HL-60 (cell line): ENCODE results near the gene NHLRC2.

Experiments used
- DNase-seq, 2 experiments: peaks; one replicate each; pipeline ENCODE4 v3.0.0-alpha.2; 2010 to 2020; ENCODE audit warnings: low read depth in 1 of 2, low spot score in 1 of 2
- H3K27ac ChIP-seq: fragments of 250-450 bp; sonication (Bioruptor Pico); replicated peaks from 2 replicates; pipeline ENCODE4 v1.5.1; 2020; ENCODE audit warnings: mild to moderate bottlenecking, moderate library complexity
- H3K27me3 ChIP-seq: fragments of 250-450 bp; sonication (Bioruptor Pico); 2 replicates; pipeline ENCODE4 v1.5.1; 2021; ENCODE audit warnings: mild to moderate bottlenecking, moderate library complexity; ENCODE audit not compliant: insufficient read depth, poor library complexity, severe bottlenecking
- H3K4me3 ChIP-seq: replicated peaks from 2 replicates; pipeline ENCODE4 v1.5.1; 2011; ENCODE audit warnings: mild to moderate bottlenecking, control low read depth, low read length; ENCODE audit not compliant: insufficient read depth
- CTCF ChIP-seq: IDR thresholded peaks from one replicate; pipeline ENCODE4 v1.5.1; 2011; ENCODE audit warnings: low read length, control low read depth, inconsistent platforms; ENCODE audit not compliant: insufficient read depth
- GABPA ChIP-seq: IDR thresholded peaks from 2 replicates; pipeline ENCODE4 v1.6.1; 2012; ENCODE audit warnings: low read depth
- POLR2AphosphoS5 ChIP-seq: IDR thresholded peaks from 2 replicates; pipeline ENCODE4 v1.6.1; 2012; ENCODE audit warnings: low read depth
- REST ChIP-seq: IDR thresholded peaks from 2 replicates; pipeline ENCODE4 v1.6.1; 2012; ENCODE audit warnings: low read depth; ENCODE audit not compliant: insufficient replicate concordance
- SPI1 ChIP-seq: IDR thresholded peaks from 2 replicates; pipeline ENCODE4 v1.6.1; 2012; ENCODE audit warnings: low read depth, mild to moderate bottlenecking, borderline replicate concordance

Gene NHLRC2

GRCh38 chr10:113922787-113923570 lies 68.5 kb downstream of the NHLRC2 start:
- Histone ChIP-seq H3K27me3 (no peaks in the 10 kb centered on the region), H3K27ac (no peak overlapping the region), H3K4me3 (no peak overlapping the region)
- no peak for DNase-seq
- TF ChIP-seq CTCF, result no peak
- no peak for TF ChIP-seq SPI1
- TF ChIP-seq GABPA, result no peak
- no peak for TF ChIP-seq REST
- TF ChIP-seq POLR2AphosphoS5, result no peak

- DNase-seq, result no peak
- no peak for TF ChIP-seq SPI1
- TF ChIP-seq POLR2AphosphoS5, result no peak
- TF ChIP-seq REST, result no peak
- H3K27ac ChIP-seq, result no peak overlapping the region
- H3K27me3 ChIP-seq, result no peaks in the 10 kb centered on the region
- no peak overlapping the region for H3K4me3 ChIP-seq
Observed at GRCh38 chr10:113924186-113924585, 69.7 kb downstream of the NHLRC2 start.

- DNase-seq, result no peak
- TF ChIP-seq CTCF (no peak), POLR2AphosphoS5 (no peak), GABPA (no peak), REST (no peak), SPI1 (no peak)
Observed at GRCh38 chr10:113924664-113925063, 70.2 kb downstream of the NHLRC2 start.

More at GRCh38 chr10:113924664-113925063, 70.2 kb downstream of the NHLRC2 start:
- Histone ChIP-seq H3K27me3 (no peaks in the 10 kb centered on the region), H3K4me3 (no peak overlapping the region), H3K27ac (no peak overlapping the region)
